Lung microvascular endothelial cell (primary cell): ENCODE measurements around the gene VWA3A. TPM values are rescaled to one million over a fixed set of nuclear protein-coding genes. Genes with fewer than 3 reads are reported as not detected.

ENCODE experiments used
- DNase-seq, 2 donors: peaks; one replicate each; pipeline versions ENCODE4 v3.0.0 to v3.0.0-alpha.2; 2010; ENCODE audit warnings: low read depth in 2 of 2
- total RNA-seq: library from RNA; depleted of rRNA; stranded (reverse); fragments of >200 nt; gene quantifications from 2 replicates; pipeline ENCODE4 v1.2.1, GENCODE V29; 2014

VWA3A gene
- total RNA-seq, 1 donor from 2014 or later = not detected

DNA sequence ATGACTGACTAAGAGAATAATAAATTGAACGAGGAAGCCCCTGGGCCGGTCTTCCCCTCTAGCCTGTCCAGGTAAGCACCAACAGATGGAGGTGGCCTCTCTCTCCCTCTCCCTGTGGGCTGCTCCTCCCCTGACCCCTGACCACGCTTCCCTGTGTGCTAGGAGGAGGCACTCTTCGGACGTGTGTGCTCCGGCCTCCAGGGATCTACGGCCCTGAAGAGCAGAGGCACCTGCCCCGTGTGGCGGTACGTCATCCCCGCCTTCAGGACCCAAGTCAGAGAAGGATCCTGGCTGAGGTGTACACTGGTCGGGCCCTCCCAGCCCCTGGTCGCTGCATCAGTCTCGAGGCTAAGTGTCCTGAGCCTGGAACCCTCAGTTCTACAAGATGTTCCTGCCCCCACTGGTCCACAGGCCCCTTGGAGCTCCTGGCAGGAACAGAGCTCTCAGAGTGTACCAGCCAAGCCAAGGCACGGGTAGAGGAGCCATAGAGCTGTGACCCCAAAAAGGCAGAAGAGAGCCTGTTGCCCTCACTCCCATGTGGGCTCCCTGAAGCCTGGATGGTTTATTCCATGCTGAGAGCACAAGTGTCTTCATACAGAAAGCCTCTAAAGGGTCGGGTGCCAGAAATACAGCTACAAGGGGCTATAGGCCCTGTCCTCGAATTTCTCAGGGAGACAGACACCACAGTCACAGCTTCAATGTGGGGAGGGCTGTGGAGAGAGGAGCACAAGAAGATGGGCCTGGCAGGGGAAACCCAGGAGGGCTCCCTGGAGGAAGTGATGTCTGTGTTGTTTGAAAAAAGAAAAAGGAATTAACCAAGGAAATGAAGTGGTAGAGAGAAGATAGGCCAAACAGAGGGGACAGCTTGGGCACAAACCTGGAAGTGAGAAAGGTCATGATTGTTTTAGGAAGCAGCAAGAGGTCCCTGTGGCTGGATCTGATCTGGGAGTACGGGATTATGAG, 85.9 kb downstream of the VWA3A start:
- no peak for DNase-seq

DNA sequence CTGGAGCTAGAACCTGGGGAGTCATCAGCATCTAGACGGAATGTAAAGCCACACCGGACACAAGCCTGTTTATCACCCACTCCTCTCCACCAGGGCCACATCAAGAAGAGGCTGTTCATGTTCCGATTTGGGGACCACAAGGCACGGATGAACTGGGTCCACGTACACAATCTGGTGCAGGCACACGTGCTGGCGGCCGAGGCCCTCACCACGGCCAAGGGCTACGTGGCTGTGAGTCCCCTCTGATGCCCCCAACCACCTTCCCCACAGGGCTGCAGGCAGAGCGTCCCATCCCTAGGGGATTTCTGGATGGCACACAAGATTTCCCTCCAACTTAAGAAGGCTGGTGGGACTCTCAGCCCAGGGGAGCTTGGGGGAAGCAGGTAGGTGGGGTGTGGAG, 89.1 kb downstream of the VWA3A start:
- DNase-seq = no peak

DNA sequence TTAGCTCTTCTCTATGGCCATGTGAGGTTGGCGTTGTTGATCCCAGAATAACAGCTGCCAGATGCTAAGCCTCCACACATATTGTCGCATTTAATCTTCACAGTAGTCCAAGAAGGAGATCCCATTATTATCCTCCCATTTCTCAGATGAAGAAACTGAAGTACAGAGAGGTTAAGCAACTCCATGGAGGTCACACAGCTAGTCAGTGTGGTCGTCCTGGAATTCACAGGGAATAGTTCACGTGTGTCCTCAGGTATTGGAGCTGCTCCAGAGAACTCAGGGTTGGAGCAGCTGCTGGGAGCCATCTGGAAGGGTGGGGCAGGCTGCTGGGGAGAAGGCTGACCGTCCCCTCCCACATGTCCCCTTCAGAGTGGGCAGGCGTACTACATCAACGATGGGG, 89.5 kb downstream of the VWA3A start:
- DNase-seq = no peak

DNA sequence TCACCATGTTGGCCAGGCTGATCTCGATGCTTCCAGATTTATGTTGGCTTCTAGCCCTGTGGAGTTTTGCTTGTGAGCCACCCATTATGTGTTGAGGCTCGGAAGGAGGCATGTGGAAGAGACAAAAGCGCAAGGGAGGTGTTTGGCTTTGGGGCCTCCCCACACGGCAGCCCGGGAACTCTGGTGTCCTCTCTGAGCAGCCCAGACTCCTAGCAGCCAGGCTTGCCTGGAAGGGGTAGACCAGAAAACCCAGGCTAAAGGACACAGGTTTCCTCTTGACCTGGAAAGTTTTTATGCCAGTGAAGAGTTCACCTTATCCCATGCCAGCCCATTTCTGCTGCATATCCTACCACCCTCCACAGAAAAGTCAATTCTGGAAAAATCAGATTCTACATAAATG, 91.0 kb downstream of the VWA3A start:
- no peak for DNase-seq

DNA sequence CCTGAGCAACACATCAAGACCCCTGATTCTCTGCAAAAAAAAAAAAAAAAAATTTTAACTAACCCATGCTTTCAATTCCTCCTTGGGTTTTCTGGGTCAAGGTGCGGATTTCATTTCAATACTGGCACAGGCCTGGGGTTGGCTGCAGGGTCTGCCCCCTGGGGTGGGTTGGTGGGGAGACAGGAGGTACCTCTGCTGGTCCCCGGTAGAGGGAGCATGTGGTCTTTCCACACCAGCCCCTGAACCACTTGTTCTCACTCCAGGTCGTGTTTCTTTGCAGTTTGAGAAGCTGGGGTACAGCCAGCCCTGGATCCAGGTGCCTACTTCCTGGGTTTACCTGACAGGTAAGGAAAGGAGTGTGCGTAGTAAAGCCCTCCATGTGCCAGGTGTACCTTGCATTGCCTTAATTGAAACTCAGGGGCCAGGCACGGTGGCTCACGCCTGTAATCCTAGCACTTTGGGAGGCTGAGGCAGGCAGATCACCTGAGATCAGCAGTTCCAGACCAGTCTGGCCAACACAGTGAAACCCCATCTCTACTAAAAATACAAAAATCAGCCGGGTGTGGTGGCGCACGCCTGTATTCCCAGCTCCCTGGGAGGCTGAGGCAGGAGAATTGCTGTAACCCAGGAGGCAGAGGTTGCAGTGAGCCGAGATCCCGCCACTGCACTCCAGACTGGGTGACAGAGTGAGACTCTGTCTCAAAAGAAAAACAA, 91.7 kb downstream of the VWA3A start:
- peak; percentile 19 to 31 for DNase-seq

DNA sequence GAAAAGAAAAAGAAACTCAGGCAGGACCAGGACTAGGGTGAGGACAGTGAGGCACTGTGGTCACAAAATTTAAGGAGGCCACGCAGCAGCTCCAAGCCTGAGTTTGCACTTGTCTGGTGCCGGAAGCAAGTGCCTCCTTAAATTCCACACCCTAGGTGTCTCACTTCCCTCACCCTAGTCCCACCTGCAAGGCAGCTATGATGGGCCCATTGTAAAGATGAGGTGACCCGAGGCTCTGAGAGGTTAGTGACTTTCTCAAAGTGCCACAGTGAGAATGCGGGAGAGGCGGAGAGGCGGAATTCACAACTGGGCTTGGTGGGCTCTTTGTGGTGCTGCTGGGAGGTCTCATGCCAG, 92.3 kb downstream of the VWA3A start:
- DNase-seq = no peak

DNA sequence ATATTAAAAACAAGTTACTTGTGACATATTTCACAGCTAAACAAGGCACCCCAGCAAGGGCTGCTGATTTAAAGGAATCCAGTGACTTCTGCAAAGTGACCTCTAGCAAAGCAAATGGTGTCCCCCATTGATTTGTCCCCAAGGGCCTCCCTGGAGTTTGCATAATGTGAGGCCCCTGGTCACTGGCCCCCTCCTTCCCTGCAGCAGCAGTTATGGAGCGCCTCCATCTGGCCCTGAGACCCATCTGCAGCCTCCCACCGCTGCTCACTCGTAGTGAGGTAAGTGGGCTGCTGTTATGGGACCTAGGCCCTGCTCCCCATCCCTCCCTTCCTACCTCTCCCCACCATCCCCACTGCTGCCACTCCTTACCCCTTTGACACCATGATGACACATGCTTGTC, 94.2 kb downstream of the VWA3A start:
- DNase-seq = no peak

DNA sequence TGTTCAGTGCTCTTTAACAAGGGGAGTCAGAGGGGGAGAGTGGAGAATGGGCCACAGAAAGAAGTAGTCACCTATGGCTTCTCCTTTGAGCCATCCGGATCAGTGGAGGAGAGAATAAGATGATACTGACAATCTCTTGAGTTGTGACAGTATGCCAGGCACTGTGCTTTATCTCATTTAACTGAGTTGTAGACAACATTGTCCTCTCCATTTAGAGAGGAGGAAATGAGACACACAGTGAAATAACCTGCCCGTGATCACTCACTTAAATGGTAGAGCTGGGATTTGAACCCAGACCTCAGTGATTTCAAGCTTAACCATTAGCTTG, 95.9 kb downstream of the VWA3A start:
- DNase-seq = no peak

DNA sequence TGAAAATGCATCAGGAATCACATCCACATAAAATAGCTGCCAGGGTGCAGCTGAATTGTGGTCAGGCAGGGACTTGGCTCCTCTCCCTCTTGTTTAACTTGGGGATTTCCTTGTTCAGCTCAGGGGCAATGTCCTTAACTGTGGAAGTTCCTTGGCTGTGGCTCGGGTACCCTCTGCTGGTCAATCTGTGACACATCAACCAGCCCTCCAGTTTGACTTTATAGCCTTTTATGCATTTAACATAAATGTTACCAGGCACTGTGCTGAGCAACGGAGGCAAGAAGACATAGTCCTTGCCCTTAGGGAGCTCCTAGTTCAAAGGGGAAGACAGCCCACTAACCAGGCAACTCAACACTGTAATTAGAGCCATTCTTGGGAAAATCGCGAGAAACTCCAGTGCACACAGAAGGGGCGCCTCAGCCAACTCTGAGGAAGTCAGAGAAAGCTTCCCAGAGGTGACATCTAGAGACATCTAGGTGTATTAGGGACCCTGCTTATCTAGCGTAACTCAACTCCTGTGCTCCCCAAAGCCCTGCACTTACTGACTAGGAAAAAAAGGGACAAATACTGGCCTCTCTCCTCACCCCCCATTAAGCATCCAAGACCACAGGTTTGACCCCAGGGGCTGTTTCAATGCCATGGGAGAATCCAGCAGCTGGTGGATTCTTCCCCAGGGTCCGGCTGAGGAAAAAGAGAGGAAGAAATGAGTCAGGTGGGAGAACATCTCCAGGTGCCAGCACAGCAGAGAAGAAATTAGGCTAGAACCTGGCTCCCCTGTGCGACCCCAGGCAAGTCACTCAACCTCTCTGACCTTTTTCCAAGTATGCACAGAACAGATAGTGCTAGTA, 96.5 kb downstream of the VWA3A start:
- peak; percentile 85 to 90 for DNase-seq

DNA sequence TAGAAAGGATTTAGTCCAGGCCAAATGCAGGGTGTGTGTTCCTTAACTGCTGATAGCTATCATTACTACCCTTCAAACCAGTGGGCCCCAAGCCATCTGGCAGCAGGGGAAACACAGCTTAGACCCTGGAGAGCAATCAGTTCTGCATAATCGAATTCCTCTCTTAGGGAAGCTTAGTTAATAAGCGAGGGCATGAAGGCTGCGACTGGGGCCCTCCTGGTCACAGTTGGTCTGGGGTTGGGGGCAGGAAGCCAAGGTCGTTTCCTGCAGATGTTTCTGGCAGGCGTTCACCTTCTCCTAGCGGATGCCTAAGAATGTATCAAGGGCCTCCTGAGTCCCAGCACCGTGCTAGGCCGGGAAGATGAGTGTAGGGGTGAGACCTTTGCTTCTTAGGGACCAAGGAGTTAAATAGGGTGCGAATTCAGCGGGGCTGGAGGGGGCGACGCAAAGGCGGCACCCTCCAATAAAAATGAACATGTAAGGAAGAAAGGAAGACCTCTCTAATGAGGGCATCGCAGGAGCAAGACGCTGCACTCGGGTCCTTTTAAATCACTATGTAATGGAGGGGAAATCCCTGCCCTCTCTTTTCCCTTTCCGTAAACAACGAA, 97.2 kb downstream of the VWA3A start:
- peak; percentile 22 to 66 for DNase-seq

DNA sequence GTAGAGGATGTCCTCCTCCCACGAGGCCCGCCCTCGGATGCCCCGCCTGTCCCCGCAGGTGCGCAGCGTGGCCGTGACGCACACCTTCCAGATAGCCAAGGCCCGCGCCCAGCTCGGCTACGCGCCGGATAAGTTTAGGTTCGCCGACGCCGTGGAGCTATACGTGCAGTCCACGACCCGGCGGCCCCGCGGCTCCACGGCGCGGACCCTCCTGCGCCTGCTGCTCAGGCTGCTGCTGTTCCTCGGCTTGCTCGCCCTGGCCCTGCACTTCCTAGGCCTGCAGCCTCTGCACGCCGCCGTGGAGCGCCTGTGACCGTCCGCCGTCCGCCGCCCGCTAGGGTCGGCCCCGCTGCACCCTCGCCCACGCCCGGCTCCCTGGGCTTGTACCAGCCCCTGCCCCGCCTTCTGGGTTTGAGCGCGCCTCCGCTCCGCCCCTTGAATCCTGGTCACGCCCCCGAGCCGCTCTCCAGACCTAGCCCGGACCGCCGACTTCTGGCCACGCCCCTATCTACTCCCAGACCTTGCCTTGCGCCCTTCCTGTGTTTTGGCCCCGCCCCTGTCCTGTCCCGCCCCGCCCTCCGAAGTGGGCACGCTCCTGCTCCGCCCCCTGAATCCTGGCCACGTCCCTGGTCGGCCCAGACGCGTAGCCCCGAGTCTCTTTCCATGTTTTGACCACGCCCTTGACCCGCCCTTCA, 97.9 kb downstream of the VWA3A start:
- DNase-seq = peak; percentile 82 to 100

DNA sequence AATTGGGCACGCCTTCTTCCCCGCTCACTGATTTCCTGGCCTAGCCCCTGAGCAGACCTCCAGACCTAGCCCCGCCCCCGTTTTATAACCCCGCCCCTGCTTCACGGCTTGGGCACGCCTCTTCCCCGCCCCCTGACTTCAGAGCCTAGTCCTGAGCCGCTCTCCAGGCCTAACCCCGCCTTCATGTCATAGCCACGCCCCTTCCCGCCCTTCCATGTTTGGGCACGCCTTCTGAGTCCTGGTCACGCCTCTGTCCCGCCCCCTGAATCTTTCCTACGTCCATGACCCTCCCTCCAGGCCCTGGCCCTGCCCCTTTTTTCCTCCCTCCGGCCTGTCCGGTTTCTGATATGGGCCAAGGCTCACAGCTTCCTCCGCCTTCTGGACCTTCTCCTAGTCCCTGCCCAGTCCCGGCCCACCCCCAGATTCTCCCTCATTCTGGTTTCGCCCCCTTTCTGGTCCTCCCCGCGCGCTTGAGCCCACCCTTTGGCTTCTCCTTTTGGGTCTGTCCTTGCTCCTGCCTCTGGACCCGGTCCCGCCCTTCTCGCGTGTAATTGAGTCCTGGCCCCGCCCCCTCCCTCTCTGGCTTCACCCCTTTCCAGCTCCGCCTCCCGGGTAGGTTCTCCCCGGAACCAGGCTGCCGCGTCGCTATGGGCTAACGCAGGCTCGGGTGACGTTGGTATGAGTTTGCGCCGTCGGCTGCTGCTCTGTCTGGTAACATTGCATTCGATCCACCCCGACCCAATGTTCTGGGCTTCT, 98.6 kb downstream of the VWA3A start:
- peak; percentile 96 to 100 for DNase-seq

DNA sequence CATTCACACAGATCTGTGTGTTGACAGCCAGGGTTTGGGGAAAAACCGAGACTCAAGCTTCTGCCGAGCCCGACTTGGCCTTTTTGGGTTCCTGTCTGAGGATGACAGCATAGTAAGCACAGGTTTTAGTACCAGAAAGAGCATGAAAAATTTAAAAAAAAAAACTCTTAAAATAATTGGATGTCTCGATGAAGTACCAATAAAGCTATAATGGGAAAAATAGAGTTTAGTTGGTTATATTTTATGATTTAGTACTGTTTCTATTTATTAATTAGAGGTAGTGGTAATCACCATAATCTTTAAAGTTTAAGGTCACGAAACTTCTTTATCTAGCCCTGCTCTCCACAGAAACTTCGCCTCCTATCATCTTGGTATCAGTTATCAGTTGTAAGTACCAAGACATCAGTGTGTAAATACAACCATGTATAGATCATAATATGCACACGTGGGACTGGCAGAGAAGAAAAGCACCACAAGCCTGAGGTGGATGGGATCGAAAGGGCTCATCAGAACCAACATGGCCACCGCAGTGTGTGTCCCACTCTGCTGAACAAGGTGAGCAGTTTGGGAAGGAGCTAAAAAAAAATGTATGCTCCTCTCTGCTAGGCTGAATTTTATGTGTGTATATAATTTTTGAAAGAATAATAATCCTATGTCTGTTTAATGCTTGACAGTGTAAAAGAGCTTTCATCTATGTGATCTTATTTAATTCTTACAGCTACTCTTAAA, 99.4 kb downstream of the VWA3A start:
- DNase-seq = peak; percentile 45 to 54

DNA sequence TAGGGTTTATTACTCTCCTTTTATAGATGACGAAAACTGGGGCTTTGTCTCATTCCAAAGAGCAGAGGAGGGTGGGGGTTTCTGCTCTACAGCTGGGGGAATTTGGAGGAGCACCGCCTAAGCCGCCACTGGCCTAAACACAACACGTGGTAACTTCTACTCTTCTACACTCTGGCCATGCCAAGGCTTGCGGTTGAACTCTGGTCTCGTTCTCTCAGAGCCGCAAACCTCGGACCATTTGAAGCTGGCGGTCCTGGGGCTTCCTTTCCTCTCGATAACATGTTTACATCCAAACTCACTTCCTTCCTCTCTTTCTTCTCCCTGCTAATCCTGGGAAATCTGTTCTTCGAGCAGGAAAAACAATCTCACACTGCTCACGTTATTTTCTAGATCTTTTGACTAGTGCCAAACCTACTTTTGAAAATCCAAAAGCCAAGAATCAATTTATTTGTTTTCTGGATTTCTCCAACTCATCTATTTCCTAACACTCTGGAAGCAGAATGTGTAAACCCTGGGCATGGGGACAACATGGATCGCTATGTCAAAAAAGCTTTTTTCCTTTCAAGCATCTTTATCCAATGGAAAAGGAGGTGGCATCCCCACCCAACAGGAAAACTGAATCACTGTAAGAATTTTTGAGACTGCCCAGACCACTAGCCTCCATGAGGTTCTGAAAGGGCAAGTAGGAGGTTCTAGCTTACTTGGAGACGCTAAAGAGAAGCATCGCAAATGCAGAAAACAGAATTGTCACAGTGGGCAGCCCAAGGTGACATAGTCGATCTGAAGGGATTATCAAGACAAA, 100.1 kb downstream of the VWA3A start:
- DNase-seq = peak; percentile 91 to 98

DNA sequence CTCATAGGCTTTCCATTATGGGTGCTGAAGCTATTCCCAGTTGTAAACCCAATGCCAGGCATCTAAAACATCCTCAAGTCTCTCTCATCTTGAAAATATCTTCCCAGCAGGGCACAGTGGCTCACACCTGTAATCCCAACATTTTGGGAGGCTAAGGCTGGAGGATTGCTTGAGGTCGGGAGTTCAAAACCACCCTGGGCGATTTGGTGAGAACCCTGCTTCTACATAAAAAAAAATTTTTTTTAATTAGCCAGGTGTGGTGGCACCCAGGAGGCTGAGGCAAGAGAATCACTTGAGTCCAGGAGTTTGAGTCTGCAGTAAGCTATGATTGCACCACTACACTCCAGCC, 100.7 kb downstream of the VWA3A start:
- DNase-seq = no peak

DNA sequence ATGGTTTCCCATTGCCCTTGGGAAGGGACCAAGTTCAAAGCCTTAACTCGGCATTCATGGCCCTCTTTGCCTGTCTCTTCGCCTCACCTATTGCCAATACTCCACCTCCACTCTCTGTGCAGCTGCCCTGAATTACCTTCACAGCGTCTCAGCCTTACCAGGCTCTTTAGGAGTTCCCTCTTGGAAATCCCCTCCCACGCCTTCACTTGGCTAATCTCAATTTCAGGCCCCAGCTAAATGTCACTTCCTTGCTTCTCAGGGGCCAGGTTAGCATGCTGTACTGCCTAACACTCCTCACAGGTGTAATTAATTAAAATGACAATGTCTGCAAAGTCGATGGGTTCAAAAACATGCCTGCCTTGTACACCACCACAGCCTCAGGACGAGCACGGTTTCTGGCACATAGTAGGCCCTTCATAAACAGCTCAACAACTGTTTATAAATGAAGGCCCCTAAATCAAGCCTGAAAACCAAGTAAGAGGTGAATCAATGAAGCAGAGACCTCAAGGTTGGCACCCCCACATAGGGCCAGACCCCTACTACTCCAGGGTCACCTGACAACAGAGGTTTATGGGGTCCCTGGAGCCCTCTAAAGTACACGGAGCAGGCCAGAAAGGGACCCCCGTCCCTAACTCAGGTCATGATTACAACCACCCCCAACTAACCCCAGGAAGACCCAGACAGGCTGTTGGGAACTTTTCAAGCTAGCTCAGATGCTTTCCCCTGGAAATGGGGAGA, 102.5 kb downstream of the VWA3A start:
- DNase-seq = no peak

DNA sequence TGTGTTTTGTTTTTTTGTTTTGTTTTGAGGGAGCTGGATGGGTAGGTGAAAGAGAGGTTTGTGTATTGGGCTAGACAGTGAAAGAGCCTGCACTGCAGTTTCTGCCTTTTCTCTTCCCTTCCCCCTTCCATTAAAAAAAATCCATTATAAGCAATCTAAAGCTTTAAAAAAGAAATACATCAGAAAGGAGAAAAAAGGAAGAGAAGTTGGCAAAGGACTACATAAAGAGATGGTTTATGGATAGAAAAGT, 103.0 kb downstream of the VWA3A start:
- DNase-seq = no peak
